Fibroblast of mammary gland (primary cell): ENCODE data around the gene SLC35B2.
A peak's percentile ranks its signal among the peaks of the same experiment; 100 is the strongest.
"Not testable (repeated sequence)": the region's sequence is repeated elsewhere in the genome, so short reads cannot be mapped to it uniquely, and the experiment has no call there.

Source experiments
- DNase-seq: peaks from one replicate; pipeline ENCODE4 v3.0.0-alpha.2; 2010; ENCODE audit warnings: low read depth
- H3K4me3 ChIP-seq: 2 replicates; pipeline ENCODE4 v1.5.1; 2011; ENCODE audit warnings: low read depth, mild to moderate bottlenecking, low read length, moderate library complexity; ENCODE audit not compliant: control insufficient read depth
- CTCF ChIP-seq: conservative IDR thresholded peaks from 2 replicates; pipeline ENCODE4 v1.5.1; 2011; ENCODE audit warnings: low read depth, low read length, inconsistent platforms; ENCODE audit not compliant: control insufficient read depth, insufficient read depth

SLC35B2 gene

GRCh38 chr6:44232676-44233566 lies 24.4 kb downstream of the SLC35B2 start:
- H3K4me3 ChIP-seq, result no peak overlapping the region
- no peak for DNase-seq
- no peak for TF ChIP-seq CTCF

DNA sequence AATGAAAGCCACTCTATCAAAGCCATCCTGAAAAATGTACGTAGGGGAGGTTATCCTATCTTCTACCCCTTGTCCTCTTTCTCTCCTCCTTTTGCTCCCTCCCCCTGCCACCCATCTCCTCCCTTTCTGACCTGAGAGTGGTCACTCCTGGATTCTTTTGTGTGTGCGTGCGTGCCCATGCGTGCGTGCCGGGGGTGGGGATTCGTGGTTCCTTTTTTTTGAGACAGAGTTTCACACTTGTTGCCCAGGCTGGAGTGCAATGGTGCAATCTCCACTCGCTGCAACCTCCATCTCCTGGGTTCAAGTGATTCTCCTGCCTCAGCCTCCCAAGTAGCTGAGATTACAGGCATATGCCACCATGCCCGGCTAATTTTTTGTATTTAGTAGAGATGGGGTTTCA lies 25.9 kb downstream of the SLC35B2 start:
- DNase-seq, H3K4me3 ChIP-seq: not testable (repeated sequence)

GRCh38 chr6:44230034-44230675 lies 27.2 kb downstream of the SLC35B2 start:
- no peak for TF ChIP-seq CTCF
- no peak overlapping the region for H3K4me3 ChIP-seq

DNA sequence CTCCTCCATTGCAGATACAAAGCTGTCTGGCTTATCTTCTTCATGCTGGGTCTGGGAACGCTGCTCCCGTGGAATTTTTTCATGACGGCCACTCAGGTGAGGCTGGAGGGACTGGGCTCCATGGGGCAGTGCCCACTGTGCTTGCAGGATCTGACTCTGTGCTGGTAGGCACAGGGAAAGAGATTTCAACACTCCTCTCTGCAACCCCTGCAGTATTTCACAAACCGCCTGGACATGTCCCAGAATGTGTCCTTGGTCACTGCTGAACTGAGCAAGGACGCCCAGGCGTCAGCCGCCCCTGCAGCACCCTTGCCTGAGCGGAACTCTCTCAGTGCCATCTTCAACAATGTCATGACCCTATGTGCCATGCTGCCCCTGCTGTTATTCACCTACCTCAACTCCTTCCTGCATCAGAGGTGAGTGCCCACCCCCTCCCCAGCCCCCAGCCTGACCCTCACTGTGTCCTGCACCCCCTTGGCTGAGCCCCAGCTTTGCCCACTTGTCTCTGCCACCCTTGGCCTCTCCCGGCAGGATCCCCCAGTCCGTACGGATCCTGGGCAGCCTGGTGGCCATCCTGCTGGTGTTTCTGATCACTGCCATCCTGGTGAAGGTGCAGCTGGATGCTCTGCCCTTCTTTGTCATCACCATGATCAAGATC lies 27.8 kb downstream of the SLC35B2 start:
- no peak overlapping the region for H3K4me3 ChIP-seq
- DNase-seq, result no peak
- TF ChIP-seq CTCF, result no peak

More at GRCh38 chr6:44230034-44230675, 27.2 kb downstream of the SLC35B2 start:
- DNase-seq, result no peak

GRCh38 chr6:44228836-44229235 lies 28.5 kb downstream of the SLC35B2 start:
- no peak for TF ChIP-seq CTCF
- DNase-seq, result peak; percentile 41
- H3K4me3 ChIP-seq, result no peak overlapping the region

- H3K4me3 ChIP-seq, result no peak overlapping the region
- TF ChIP-seq CTCF, result no peak
- DNase-seq, result no peak
Measured at GRCh38 chr6:44228433-44228832, 28.9 kb downstream of the SLC35B2 start.

DNA sequence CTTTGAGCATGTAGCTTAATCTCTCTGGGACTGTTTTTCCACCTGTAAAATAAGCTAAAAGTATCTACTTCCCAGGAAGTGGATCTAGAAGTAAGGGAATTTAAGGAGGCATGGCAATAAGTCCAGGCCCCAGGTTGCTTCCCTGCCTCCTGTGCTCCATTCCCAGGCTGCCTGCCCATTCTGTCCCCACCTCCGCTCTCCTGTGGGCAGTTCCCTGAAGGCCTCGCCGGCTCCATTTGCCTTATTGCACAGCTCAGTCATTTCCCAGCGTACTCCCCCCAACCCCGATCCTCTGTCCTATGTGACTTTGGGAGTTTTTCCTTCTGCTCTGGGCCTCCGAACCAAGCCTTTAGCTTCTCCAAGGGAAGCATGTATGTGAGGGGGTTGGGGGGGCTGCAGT lies 29.3 kb downstream of the SLC35B2 start:
- no peak for DNase-seq
- no peak overlapping the region for H3K4me3 ChIP-seq
- TF ChIP-seq CTCF, result no peak
